GM18868 (cell line): ENCODE data around the gene FIG4.
"Not testable (repeated sequence)": the region's sequence is repeated elsewhere in the genome, so short reads cannot be mapped to it uniquely, and the experiment has no call there.

Source experiments
- ATAC-seq: cut with Tn5 transposase; IDR thresholded peaks from one replicate; pipeline ENCODE4 v1.9.1; 2021; ENCODE audit warnings: mild to moderate bottlenecking, moderate library complexity; ENCODE audit not compliant: unreplicated experiment

FIG4 gene

DNA sequence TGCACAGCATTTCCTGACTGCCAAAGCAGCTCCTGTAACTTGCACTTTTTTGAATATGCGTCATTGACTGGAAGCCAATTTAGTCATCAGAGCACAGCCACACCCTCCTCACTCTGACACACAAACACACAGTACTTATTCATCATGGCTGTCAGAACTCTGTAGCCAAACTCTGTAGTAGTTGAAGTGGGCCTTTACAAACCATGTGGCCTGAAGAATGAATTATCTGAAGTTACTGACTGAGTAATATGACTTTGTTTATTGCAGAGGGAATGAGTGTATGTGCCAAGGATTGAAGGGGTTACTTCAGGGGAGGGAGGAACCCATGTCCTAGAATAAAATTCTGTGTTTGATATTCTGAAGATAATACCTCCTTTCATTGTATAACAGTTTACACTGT is 102.7 kb downstream of the FIG4 start:
- no peak for ATAC-seq

DNA sequence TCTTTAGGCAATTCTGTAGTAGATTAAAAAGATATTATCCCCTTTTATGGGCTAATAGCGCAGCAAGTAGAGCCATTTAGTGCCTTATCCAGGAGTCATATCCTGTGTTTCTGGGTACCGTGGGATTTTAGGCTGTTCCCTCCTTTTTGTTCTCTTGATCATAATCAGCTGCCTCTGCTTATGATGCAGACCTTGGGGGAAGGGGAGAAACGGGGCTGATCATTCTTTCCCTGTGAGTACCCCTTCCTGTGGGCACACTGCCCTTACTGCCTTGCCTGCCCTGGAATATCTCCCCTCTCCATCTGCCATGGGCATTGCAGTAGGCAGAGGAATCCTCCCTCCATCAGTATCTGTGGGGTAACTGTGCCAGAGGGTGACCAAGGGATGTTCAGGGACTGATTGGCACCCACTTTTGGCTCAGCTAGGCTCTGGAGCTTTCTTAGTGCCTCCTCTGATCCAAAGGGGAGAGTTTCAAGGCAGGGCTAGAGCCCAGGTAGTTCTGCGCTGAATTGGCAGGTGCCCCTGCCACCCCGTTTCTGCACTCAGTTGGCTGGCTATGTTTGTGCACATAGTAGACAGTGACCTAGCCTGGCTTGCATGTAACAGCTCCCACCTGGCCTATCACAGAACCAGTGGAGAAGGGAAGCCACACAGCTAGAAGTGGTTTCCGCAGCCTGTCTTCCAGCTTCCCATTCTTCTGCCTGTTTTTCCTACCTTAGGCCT is 103.3 kb downstream of the FIG4 start:
- no peak for ATAC-seq

DNA sequence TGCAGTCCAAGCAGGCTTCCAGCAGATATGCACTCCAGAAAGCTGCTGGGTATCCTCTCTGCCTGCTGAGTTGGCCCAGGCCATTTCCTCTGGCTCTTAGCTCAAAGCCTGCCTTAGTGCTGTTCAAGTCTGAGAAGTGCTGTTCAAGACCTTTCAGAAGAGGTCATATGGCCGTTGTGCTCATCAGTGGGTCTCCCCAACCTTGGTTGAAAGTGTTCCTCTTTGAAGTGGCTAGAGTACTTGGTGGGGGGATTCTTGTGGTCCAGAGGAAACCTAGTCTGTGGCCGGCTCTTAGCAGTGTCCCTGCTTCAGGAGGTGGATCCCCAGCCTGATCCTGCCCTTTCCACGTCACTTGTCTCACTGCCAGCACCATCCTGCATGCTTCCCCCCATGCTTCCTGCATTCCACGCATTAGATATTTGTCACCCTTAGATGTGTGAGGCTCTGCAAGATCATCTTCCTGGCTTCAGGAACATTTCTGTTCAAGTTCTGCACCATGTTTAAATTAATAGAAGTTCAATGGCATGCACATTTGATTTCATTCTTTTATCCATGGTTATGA is 105.0 kb downstream of the FIG4 start:
- no peak for ATAC-seq

DNA sequence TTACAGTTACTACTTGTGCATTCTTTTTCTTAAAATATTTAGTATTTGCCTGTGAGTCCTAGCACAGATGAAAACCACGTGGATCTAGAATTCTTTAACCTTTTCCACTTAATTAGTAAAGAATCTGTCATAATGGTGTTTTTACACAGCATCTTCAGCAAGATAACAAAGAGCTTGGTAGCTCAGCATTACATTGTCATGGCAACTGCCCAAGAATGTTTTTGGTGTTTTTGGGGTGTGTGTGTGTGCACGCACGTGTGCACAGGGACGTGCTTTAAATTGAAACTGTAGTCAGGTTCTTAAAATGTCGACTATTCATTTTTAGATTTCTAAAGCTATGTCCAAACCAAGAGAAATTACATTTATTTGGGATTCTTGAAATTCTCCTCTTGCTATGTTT is 108.0 kb downstream of the FIG4 start:
- no peak for ATAC-seq

DNA sequence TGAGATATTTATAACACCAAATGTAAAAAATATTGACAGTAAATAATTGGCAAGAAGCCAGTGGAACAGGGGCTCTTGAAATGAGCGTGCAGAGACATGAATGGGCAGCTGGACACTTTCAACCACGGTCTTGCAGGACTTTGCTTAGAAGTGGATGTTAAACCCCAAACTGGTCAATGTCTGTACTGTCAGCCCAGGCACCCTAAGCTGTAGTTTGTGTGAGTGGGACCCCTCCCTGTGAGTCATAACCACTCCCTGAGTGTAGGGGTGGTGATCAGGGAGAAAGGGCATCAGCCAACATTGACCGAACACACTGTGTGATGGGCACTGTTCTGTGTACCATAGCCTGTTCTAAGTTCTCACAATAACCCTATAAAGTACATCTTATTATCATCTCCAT is 108.6 kb downstream of the FIG4 start:
- no peak for ATAC-seq

DNA sequence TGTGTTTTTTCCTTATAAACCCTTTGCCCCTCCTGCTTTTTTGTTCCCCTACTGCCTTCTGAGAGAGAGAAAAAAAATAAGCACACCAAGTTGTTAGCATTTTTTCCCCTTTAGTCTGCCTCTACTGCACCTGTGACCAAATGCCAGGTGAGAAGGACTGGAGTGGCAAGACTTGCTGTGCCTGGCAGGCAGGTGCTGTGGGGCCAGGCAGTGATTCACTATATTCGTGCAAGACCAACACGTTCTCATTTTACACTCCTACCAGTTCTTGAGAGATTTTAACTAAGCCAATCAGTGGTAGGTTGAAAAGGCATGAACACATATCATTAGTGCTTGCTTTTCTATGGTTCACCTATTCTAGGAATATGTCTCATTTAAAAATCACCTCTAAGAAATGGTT is 109.7 kb downstream of the FIG4 start:
- ATAC-seq, result no peak

DNA sequence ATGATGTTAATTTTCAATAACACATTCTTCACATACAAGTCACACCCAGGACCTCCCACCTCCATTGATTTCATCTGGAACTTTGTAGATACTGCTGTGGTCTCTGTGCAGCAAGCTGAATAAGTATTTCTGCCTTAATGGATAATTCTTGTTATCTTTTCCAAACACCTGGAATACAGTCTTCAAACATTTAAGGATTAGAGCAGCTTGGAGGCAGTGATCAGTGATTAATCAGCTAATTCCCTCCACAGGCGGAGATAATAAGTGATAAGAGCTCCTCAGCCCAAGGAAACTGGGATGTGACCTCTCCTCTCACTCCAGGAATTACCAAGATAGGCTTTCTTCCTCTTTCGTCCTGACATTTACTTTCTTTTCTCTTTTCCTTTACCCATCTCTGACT is 110.7 kb downstream of the FIG4 start:
- ATAC-seq, result no peak

DNA sequence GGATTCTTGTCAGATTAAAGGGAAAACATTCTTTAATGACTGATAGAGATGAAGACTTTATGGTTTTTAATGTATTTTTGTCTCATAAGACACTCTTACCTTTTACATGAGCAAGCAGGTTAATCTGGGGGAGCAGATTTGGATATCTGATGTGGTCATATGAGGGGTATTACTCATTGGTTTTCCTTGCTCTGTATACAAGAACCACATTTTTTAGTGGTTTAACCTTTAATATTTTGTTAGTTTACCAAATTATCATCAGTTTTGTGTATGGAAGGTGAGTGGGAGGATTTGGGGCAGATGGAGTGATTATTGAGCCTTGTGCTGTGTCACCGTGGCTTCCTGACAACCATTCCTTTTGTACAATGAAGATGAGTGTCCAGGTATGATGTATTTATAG is 112.9 kb downstream of the FIG4 start:
- ATAC-seq, result no peak

DNA sequence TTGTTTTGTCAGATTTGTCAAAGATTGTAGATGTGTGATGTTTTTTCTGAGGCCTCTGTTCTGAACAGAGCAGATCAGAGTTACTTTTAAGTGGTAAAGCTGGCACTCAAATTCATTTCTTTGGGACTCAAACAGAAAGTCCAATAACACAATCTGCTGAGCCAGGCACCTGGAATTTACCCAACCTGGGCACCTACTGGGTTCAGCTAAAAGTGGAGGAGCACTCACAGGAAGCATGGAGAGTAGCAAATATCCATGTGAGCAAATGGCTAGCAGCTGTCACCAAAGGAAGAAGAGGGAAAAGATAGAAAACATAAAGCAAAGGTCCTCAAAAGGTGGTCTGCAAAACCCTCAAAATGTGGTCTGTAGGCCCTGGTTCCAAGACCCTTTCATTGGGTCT is 116.8 kb downstream of the FIG4 start:
- ATAC-seq, result no peak

DNA sequence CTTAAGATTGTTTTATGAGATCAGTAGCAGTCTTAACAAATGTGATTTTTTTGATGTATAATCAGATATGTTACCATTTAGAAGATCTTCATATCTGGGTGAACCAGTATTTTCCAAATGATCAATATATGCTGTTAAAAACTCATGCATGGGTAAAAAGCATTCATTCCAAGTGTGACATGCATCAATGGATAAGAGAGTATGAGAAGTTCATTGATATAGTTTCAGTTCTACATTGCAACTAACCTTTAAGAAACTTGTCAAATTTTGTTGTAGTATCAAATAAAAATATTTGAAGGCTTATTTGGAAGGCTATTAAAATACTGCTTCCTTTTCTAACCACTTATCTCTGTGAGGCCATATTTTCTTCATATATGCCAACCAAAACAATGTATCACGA is 117.7 kb downstream of the FIG4 start:
- peak; percentile 72 for ATAC-seq

DNA sequence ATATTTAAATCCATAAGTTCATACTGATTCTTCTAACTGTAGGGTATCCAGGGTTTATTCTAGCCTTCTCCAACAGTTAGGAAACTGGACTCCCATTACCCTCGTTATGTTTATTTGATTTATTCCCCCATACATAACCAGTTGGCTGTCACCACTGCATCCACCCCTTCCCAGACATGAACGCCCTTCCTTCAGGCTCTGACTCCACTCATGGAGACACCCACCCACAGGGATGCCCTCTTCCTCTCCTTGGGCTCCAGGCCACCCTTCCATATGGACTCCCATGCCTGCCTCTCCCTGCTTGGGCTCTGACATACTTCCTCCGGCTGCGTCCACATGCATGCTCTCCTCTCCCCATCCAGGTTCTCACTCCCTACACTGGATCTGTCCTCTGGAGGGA is 124.0 kb downstream of the FIG4 start:
- ATAC-seq, result no peak

DNA sequence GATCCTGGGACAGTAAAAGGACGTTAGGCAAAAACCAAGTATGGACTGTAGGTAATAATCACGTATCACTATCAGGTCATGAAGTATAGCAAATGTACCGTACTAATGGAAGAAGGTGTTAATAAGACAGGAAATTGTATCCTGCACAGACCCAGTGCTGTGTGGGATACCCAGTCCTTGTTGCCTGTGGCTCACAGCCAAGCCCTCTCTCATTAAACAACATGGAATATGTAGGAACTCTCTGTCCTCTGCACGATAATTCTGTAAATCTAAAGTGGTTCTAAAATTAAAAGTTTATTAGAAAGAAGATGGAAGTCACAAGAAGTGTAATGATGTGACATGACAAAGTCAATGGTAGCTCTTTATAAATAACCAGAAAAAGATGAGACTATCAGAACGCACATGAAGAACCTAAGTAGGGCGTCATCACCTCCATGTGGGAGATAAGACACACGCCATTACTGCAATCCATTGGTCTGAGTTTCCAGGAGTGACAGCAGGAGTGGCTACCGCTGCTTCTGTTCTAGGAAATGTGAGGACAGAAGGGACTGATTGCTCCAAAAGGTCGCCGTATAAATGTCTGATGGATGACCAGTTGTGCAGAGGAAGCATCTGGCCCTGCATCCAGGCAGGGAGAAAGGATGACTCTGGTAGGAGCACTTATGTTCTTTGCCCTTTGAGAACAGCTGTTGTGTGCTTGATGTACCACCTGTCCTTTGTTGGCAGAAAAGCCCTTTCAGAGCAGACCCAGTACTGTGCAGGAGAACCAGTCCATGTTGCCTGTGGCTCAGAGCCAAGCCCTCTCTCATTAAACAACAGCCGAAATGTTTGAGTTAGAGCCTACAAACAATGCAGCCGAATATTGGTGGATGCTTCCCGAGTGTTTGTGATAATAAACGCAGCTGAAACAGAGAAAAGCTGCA is 125.6 kb downstream of the FIG4 start:
- no peak for ATAC-seq

DNA sequence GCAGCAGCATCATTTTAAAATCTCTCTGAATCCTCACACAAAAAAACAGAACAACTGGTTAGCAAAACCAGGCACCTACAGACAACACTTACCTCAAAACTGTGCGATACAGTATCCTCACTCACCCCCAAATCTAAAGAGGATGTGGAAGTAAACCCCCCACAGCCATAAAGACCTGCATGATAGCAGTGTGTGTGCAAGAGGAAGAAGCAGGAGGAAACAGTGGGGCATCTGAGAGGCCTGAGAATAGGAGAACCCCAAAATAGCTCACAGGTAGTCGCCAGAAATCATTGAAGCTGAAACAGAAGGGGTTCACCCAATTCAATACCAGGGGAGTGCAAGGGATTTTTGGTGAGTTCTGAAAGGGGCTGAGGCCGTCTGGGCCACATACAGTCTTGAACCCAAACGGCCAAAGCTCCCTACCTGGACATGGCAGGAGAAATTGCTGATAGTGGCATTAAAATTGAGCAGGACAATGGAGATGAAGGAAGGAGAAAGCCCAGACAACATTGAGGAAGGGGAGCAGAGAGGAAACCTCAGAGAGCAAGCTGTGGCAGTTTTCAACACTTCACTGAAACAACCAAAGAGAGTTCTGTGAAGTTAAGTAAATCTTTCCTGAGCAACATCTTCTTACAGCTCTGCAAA is 129.7 kb downstream of the FIG4 start:
- ATAC-seq, result peak; percentile 94

DNA sequence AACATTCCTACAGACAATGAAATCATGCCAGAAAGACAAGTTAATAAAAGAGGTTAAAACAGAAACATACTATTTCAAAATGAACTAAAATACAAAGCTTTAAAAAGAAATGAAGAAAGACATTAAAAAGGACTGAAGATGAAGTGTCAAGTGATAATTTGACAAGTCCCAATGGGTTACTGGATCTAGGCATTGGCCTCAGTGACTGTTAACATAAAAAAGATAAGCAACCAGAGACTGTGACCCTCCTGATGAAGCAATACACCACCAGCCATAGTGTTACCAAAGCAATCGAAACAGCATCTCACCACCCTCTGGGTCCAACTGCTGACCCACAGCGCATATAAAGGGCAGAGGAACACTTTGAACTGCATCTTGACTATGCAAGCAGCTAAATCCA is 130.3 kb downstream of the FIG4 start:
- no peak for ATAC-seq

DNA sequence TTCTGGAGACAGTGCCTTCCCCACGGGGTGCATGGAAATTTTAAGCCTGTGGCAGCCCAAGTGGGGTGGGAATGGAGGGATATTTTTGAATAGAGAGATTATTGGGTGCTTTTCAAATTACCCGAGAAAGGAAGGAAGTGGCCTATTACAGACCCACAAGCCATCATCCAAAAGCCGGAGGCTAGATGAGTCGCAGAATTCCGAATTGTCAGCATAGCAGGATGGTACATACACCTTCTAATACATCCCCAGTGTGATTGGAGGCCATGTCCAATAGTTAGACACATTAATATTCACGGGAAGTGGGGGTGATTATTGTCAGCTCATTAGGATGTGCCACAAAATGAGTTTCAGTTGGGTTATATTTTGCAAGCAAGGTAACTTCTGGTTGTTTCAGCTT is 133.0 kb downstream of the FIG4 start:
- no peak for ATAC-seq

DNA sequence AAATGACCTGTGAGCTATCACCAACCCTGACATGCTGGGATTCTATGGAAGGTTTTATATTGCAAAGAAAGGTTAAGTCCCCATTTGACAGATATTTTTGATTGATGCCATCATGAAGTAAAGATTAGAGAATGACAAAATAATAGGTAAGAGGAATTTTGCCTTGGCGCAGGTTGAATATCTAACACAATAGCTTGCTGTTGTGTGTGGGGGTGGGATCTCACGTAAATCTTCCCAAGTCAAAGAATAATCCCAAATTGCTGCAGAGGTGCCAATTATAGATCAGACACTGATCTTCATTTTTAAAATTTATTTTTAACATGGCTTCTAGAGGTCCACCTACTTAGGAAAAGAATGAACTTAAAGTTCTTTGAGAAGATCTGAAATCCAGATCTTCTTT is 135.5 kb downstream of the FIG4 start:
- ATAC-seq, result no peak

DNA sequence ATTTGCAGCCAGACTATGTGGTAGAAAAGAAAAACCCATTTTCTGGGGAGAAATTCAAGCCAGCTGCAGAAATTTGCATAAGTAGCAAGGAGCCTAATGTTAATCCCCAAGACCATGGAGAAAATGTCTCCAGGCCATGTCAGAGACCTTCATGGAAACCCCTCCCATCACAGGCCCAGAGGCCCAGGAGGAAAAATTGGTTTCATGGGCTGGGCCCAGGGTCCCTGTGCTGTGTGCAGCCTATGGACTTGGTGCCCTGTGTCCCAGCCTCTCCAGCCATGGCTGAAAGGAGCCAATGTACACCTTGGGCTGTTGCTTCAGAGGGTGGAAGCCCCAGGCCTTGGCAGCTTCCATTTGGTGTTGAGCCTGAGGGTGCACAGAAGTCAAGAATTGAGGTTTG is 140.3 kb downstream of the FIG4 start:
- not testable (repeated sequence) for ATAC-seq

DNA sequence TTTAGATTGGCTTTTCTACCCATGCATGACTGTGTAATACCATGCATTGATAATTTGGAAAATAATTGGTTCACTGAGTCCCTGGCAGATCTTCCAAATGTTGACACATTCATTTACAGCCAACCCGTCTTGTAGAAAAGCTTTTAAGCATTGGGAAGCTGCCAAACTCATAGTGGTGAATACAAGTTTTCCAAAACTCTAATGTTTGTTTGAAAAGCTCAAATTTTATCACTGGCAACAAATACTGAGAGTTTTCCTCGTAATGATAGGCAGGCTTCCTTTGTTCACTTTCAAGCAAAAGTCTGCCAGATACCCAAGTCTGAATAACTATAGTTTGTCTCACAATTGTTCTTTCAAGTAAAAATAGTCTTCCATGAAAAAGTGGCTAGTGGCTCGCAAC is 143.0 kb downstream of the FIG4 start:
- ATAC-seq, result no peak

DNA sequence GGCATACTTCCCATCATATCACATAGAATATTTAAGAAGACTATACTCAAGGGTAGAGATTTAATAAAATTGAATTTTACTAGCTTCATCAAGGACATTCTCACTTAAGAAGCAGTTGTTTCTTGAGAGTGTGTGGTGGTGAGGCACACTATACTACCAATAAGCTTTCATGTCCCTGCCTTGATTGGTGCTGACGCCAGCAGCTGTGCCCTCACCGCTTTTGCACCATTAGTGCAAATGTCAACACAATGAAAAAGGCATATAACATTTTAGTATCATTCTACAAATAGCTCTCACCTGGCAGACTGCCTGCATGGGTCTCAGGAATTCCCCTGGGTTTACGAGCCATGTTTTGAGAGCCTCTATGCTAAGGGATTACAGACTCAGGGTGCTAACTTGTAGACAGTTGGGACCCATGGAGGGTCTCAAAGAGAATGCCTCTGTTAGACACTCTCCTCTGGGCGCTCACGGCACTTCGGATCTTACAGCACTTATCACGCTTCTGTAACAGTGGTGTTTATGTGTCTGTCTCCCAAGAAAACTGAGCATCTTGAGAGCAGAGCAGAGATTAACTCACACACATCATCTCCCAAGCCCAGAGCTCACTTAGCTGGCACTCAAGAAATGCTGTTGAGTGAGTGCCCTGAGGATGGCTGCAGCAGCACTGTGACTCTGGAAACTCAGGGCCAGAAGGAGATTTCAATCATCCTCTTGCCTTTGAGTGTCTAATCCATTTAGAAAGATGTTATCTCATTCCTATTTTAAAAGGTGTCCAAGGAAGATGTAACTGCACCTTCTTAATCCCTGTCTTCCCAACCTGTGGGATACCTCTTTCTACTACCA is 143.7 kb downstream of the FIG4 start:
- no peak for ATAC-seq

DNA sequence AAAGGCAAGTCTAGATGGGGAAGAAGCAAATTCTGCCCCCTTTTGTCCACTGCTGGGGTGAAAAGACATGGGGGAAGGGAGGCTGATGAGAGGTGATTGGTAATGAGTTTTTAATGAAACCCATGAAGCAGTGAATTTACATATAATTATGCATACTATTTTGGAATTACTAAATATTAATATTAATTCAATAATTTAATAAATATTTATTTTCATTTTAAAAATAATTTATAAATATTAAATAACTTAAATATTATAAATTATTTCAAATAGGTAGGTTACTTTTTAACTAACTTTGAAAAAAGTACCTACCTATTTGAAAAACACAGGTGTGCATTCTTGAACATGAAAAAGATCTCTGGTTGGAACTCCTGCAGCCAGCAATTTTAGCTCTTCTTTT is 148.9 kb downstream of the FIG4 start:
- no peak for ATAC-seq

DNA sequence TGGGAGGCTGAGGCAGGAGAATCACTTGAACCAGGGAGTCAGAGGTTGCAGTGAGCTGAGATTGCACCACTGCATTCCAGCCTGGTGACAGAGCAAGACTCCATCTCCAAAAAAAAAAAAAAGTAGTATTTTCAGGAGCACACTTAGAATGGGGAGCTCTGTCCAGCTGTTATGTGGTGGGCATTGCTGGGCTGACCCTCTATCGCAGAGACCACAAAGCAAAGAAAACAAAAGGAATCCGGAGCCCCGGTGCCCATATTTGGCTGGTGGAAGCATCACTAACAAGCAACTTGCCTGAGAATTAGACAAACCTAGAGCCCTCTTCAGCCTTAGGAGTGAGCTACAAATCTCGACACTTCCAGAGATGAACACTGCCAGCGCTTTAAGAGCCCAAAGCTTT is 149.7 kb downstream of the FIG4 start:
- ATAC-seq, result no peak
